GM21737 (cell line): ENCODE measurements around the gene UPF1.

ENCODE experiments used
- ATAC-seq: cut with Tn5 transposase; IDR thresholded peaks from one replicate; pipeline ENCODE4 v1.9.1; 2021; ENCODE audit warnings: mild to moderate bottlenecking, moderate library complexity; ENCODE audit not compliant: unreplicated experiment

The UPF1 gene

GRCh38 chr19:18834644-18834984 is 2.9 kb downstream of the UPF1 start:
- no peak for ATAC-seq

- no peak for ATAC-seq
Measured at GRCh38 chr19:18839465-18840287, 7.9 kb downstream of the UPF1 start.

GRCh38 chr19:18840288-18841267 is 8.8 kb downstream of the UPF1 start:
- no peak for ATAC-seq

- ATAC-seq = no peak
Measured at GRCh38 chr19:18841400-18841799, 9.6 kb downstream of the UPF1 start.

- no peak for ATAC-seq
Measured at GRCh38 chr19:18842166-18842565, 10.4 kb downstream of the UPF1 start.

- ATAC-seq = no peak
Measured at GRCh38 chr19:18843960-18844359, 12.2 kb downstream of the UPF1 start.

- no peak for ATAC-seq
Measured at GRCh38 chr19:18844806-18845329, 13.1 kb downstream of the UPF1 start.

GRCh38 chr19:18845961-18846360 is 14.2 kb downstream of the UPF1 start:
- no peak for ATAC-seq

- ATAC-seq = no peak
Measured at GRCh38 chr19:18846862-18847548, 15.2 kb downstream of the UPF1 start.

- ATAC-seq = no peak
Measured at GRCh38 chr19:18847549-18848463, 16.0 kb downstream of the UPF1 start.

GRCh38 chr19:18848878-18849661 is 17.3 kb downstream of the UPF1 start:
- no peak for ATAC-seq

- ATAC-seq = no peak
Measured at GRCh38 chr19:18849838-18850400, 18.2 kb downstream of the UPF1 start.

GRCh38 chr19:18850471-18851375 is 19.0 kb downstream of the UPF1 start:
- no peak for ATAC-seq

GRCh38 chr19:18851673-18852325 is 20.0 kb downstream of the UPF1 start:
- ATAC-seq = no peak

GRCh38 chr19:18852648-18853047 is 20.9 kb downstream of the UPF1 start:
- ATAC-seq = no peak

- no peak for ATAC-seq
Measured at GRCh38 chr19:18853755-18854427, 22.1 kb downstream of the UPF1 start.

- no peak for ATAC-seq
Measured at GRCh38 chr19:18854982-18855381, 23.2 kb downstream of the UPF1 start.
